NCI-H1417 treated with DMSO at 0.1 percent for 48 hours (cell line): ENCODE data around the gene RHOV.

Experiments used
- DNase-seq: peaks from one replicate; lab custom pipeline; 2025; lab: John Stamatoyannopoulos, UW

The RHOV gene

DNA sequence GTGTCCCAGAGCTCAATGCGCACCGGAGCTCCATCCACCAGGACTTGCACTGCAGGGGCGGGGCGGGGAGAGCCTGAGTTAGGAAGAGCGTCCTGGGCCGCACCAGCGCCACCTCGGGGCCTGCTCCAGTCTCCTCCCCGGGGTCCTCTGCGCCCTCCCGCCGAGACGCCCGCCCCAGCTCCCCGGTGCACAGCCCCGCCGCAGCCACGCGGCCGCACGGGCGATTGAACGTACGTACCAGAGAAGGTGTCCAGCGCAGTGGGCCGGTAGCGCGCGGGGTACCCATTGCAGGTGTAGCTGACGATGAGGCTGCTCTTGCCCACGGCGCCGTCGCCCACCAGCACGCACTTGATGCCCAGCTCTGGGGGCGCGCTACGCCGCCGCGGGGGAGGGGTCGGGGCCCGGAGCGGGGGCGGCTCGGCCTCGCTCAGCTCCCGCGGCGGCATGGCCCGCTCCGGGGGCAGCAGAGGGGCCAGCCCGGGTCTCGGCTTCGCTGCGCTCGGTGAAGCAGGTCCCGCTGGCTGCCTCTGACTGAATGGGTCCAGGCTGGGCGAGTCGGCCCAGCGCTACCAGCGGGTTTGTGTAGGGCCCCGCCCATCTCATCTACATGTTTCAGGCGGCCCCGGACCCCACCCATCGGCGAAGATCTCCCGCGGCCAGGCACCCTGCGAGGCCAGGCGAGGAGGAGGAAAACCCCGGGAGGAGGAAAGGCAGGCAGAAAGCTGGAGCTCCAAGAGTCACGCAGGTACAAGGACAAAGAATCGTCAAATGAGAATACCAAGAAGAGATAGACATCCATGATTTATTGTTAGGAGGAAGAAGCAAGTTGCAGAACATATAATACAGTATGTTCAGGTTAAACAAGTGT, at the start of gene RHOV:
Gene RHOV, minus strand, starts transcription at position 541 of the 868 bp plus-strand sequence. Its CDS starts 95 bp downstream, at position 446.
- no peak for DNase-seq

DNA sequence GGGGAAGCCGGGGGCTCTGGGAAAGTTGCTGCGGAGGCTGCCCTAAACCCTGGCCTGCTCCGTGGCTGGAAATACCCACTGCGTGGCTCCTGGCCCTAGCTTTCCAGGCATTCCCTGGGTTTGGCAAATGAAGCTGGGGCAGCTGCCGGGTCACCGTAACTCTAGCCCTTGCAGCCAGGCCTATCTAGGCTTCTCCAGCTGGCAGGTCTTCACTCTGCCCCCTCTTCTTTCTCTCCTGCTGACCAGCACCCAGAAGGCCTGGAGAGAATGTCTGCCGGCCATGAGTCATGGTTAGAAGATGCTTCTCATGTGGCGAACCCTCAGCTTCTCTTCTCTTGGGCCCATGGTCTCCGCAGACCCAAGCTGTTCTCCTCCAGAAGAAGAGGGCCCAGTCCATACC, 49.5 kb upstream of the RHOV start:
- DNase-seq: no peak

DNA sequence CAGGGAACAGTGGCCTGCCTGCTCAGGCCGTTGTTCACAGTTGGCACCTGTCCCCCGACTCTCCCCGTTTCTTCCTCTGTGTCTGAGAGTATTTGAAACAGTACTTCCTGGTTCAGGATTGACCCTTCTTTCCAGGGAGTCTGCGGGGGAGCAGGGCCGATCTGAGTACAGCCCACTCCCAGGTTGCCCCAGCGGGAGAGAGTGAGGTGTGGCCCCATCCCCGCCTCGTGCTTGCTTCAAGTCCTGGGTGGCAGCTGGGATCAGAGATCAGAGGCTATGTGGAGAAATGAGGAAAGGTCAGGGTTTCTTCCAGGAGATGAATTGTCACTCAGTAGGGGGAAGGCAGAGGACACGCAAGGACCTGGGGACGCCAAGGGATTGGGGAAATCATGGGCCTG, 48.6 kb upstream of the RHOV start:
- DNase-seq: no peak

DNA sequence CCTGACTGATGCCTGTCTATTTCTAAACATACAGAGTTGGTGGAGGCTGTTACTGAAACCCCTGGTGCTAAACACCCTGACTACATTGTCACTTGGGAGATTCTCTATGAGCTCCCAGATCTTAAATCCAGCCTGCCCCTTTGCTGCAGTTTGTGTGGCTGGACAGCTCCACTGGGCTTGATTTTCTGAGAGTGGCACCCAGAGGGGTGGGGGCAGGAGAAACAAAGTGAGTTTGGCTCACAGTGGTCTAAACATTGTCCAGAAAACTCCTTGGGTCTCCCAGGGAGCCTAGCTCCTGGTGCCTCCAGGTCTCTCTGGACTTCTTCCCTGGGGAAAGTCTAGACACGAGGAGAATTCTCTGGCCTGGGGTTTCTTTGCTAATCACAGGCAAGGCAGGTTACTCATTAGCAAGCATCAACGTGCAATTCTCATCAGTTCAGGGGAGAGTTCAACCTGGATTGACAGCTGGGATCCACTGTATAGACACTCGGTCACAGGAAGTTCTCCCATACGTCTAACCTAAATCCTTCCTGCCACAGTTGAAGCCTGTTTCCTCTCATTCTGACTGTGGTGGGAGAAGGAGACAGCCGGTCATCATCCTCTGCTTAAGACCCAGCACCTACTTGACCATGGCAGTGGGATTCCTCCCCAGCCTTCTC, 48.0 kb upstream of the RHOV start:
- no peak for DNase-seq

- no peak for DNase-seq
Measured at GRCh38 chr15:40918799-40919392, 44.9 kb upstream of the RHOV start.

DNA sequence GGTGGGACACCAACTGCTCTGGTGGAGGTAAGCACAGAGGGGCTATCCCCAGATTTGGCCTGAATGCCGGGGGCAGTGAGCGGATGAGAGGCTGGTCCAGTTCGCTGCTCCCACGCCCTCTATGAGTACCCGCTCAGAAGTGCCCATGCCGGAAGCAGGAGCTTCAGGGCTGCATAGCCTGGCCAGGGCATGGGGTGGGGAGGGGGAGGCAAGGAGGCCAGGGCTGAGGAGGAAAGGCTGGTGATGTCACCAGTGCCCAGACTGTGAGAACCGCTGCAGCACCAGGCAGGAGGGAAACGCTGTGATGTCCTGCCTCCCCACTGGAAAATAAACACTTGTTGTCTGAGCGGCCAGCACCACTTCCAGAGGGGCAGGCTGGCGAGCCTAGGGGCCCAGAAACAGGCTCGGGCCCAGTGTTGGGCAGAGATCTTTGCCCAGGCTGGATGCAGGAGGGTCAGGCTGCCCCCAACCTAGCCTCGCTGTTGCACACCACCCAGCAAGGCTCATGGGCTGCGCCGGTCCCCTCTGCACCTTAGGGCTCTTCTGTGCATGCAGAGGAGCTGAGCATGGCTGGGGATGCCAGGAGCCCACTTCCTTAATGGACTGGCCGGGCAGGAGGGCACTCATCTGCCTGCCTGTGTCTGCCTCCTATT, 44.2 kb upstream of the RHOV start:
- no peak for DNase-seq

DNA sequence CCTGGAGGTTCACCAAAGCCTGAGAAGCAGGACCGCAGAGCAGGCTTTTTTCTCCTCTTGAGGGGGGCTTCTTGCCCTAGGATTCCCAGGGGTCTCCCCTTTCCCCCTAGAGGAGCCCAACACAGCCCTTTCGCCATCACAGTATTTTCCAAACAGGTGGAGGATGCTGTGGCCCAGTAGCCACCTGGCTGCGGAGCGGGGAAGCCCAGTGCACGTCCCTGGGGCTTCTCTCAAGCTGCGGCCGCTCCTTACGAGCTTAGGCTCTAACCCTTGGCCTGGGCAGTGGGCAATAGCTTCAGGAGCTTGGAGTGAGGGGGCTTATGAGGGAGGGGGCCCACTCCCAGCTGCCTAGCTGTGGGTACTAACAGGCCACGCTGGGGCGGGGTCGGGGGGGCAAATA, 43.6 kb upstream of the RHOV start:
- no peak for DNase-seq

- no peak for DNase-seq
Measured at GRCh38 chr15:40915679-40916078, 41.6 kb upstream of the RHOV start.

GRCh38 chr15:40915116-40915661, 41.2 kb upstream of the RHOV start:
- DNase-seq: no peak

DNA sequence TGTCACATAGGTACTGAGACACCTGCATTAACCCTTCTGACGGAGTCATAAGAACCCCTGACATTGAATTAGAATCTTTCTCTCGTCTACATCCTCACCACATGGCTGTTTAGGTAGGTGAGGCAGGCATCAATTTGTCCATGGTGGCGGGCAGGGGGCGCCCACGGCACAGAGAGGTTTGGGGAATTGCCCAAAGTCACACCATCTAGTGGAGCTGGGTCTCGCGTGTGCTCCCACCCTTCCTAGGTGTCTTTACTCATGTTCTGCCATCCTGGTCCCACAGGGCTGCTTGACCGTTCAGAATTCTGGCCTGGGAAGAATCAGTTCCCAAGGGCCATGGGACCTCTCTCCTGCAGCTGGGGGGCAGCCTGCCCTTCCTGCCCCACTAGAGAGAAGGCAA, 40.5 kb upstream of the RHOV start:
- no peak for DNase-seq

- DNase-seq: no peak
Measured at GRCh38 chr15:40914013-40914412, 40.0 kb upstream of the RHOV start.

- DNase-seq: no peak
Measured at GRCh38 chr15:40912478-40912877, 38.4 kb upstream of the RHOV start.

DNA sequence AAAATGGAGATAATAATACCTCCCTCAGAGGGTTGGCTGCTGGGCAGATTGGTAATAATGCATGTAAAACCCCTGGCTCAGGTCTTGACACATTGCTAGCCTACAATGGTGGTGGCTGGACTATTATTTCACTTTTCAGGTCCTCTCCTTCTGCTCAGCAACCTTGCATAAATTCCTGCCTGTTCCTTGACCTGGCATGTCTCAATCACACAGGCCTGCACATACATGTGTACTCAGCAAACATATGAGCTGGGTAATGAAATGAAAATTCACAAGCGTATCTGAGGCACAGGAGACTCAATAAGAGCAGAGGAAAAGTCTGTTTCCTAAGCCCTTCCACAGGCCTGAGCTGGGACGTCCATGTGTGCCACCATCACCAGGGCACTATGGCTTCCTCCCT, 37.7 kb upstream of the RHOV start:
- no peak for DNase-seq

GRCh38 chr15:40911141-40911540, 37.1 kb upstream of the RHOV start:
- DNase-seq: no peak

DNA sequence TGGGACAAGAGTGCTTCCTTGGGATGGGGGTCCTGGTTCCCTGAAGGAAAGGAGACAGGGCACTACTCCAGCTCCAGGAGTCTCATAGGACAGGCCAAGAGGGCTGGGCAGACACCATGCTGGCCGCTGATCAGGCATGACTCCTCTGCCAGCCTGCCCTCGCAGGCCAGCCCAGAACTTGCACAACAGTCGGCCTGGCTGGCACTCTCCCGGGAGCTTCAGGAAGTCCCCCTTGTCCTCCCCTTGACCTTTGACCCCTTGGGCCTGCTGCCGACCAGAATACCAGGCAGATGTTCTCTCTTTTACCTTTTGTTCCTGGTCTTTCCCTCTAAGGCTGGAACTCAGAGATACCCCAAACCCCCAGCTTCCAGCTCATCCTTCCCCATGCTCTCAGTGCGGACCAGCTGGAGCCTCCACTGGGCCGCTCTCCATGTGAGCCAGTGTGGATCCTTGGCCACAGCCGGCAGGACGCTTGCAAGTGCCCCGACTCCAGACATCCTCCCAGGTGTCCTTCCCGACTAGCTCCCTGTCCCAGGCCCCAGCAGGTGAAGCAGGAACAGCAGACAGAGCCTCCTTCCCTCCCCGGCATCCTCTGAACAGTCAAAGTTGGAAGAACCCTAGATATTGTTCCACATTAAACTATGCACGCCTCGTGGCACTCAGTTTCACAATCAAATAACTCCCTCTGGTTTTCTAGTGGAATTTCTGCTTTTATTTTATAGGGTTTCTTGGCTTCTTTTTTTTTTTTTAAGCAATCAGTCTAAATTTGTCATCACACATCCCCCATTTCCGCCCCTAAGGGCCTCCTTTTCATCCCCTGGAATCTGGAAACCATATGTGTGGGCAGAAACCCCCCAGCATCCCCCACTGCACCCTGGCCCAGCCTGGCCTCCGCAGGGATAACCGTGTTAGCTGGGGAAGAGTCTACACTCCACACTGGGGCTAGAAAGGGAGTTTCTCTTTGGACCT, 35.9 kb upstream of the RHOV start:
- DNase-seq: no peak

DNA sequence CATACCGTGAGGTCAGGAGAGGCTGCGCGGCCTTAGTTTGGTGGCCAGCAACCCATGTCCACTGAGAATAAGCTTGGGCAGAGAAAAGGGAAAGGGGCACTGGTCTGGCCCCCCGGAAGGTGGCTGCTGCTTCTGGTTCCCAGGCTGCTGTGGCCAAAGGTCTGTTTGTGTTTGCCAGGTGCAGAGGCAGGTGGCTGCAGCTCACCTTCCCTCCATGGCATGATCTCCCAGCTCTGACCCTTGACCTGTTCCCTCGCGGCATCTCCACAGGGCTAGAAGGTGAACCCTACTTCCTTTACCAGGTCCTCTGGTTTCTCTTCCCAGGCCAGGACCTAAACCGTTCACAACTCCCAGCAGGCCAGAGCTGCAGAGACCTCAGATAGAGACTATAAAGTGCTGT, 34.1 kb upstream of the RHOV start:
- no peak for DNase-seq

- no peak for DNase-seq
Measured at GRCh38 chr15:40906991-40907802, 33.2 kb upstream of the RHOV start.

DNA sequence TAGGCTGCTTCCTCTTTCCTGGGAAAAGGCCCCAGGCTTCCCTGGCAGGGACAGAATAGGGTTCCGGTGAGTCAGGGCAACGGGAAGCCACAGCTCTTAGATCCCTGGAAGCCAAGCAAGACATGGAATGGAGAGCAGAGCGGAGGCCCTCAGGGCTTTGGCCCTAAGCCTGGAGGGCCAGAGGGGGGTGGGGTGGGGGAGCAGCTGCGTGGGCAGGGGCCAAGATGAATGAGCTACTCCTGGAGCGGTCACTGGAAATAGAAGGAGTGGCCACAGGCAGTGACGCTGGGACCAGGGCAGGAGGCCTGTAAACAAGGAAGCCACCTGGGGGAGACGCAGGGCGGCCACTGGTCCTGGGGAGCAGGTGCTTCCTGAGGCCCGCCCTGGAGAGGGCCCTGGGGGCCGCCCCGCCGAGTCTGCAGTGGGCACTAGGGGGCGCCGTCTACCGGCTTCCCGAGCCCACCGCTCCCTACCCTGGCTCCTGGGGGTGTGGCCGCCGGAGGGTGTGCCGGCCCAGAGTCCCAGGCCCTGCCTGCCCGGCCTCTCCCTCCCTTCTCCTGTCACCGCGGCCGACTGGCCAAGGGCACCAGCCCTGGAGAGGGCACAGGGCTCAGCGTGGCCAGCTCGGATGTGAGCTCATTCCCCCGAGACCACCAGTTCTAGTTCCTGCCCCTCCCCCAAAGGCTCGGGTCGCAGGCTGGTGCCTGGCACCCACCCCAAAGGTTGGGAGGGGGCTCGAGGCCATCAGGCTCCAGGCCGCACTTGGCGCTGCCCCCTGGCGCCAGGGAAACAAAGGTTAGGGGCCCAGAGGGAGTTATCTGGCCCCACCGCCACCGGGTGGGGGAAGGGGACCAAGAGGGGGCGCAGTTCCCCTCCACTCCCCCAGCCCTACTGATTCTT, 32.3 kb upstream of the RHOV start:
- DNase-seq: peak; percentile 53

- no peak for DNase-seq
Measured at GRCh38 chr15:40904552-40905201, 30.6 kb upstream of the RHOV start.
